ENCODE measurements around the gene TNNI2.
A peak's percentile ranks its signal among the peaks of the same experiment; 100 is the strongest.

TNNI2 gene

DNA sequence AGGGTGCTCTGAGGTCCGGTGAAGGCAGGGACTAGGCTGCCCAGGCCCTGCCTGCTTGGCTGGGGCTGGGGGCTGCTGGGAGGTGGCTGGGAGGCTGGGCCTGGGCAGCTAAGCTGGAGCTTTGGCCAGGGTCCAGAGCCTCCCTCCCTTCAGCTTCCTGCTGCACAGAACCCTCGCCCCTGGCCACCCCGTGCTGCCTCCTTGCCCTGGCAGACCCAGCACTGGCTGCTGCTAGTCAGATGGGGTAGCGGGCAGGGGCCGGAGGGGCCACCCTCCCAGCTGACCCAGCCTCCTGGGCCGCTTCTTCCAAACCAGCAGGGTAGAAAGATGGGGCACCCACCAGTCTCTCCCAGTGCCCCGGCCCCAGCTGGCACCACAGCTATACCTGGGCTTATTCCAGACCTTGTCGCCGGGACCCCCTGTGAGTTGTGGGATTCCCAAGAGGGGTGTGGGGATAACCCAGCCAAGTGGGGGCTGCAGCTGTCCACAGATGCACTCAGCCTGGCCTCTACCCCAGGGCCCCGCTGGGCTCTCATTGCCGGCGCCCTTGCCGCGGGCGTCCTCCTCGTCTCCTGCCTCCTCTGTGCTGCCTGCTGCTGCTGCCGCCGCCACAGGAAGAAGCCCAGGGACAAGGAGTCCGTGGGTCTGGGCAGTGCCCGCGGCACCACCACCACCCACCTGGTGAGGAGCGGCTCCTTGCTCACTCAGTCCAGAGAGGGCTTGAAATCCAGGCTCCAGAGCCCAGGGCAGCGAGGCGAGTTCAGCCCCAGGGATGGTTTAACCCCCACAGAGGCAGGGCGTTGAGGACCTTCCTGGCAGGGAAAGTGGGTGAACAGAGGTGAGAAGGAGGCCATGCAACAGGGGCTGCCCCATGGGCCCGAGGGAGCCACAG is 3.8 kb upstream of the TNNI2 start, which contains the start of gene SYT8:
SYT8 (plus strand) TSS at position 212 of the 892 bp plus-strand sequence; CDS start at position 328, 116 bp downstream.
- no peak for DNase-seq

DNA sequence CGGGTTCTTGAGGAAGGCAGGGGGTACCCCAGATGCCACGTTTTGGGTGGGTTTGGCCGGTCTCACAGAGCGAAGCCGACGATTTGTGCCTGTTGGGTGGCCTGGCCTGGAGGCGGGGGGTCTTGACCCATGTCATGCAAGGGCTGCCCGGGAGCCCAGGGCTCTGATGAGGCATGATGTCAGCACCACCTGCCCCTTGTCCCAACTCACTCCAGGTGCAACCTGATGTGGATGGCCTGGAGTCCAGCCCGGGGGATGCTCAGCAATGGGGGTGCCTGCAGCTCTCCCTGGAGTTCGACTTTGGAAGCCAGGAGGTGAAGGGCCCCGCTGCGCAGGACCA is 3.1 kb upstream of the TNNI2 start:
- no peak for DNase-seq

DNA sequence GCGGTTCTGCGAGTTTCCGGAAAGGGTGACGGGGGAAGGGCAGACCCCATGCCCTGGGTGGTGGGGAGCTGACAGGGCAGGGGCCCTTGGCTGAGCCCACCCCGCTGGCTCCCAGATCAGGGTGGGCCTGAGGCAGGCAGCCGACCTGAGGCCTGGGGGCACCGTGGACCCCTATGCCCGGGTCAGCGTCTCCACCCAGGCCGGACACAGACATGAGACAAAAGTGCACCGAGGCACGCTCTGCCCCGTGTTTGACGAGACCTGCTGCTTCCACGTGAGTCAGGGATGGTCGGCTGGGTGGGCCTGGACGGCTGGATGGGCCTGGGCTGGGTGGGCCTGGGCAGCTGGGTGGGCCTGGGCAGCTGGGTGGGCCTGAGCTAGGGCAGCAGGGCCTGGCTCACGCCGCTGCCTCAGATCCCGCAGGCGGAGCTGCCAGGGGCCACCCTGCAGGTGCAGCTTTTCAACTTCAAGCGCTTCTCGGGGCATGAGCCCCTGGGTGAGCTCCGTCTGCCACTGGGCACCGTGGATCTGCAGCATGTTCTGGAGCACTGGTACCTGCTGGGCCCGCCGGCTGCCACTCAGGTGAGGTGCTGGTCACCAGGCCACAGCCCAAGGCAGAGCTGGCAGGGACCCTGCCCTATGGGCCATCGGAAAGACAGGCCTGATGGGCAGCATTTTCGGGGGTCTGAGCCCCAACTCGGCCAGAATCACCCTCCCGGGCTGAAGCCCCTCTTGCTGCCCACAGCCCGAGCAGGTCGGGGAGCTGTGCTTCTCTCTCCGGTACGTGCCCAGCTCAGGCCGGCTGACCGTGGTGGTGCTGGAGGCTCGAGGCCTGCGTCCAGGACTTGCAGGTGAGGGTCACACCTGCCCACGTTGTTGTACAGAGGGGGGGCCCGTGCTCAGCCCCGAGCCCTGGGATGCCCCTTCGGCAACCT is 2.5 kb upstream of the TNNI2 start:
- DNase-seq: no peak

DNA sequence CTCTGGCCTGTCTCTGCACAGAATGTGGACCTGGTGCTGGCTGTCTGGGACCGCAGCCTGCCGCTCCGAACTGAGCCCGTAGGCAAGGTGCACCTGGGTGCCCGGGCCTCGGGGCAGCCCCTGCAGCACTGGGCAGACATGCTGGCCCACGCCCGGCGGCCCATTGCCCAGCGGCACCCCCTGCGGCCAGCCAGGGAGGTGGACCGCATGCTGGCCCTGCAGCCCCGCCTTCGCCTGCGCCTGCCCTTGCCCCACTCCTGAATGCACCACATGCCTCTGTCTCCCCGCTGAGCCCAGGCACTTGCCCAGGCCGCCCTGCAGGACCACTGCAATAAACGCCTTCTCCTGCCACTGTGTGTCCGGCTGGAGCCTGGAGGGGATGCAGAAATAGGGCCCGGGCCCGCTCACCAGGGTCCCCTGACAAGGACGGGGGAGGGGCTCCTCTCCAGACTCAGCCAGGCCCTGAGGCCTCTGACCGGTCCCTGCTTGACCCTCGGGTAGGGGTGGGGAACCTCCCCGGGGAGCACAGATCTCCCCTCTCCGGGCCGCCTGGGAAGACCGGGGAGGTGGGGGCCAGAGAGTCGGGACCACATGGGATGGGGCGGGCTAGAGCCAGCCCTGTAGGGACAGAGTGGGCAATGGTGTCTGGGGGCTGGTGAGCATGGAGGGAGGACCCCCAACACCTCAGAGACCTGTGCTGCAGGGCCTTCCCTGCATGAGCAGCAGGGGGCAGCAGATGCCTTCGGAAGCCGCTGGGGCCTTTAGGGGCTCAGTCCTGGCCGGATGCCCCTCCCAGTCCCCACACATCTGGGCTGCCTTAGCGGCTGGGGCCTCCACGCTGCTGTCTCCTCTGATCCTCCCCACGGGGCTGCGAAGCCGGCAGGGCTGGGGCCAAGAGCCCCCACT is 1.4 kb upstream of the TNNI2 start:
- DNase-seq: peak; percentile 51

DNA sequence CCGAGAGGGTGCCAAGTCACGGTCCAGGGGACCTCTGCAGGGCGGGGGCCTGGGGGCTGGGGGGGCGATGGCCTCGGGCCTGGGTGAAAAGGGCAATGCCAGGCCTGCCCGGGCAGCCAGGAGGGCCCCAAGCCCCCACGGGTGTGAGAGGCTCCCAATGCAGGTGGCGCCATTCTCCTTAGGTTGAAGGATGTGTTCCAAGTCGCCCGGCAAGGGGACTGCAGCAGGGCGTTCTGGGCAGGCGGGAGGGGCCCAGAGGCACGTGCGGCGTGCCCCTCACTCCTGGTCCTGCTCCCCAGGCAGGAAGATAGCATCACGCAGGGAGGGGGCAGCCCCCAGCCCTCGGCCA is 730 bp upstream of the TNNI2 start:
- no peak for DNase-seq

DNA sequence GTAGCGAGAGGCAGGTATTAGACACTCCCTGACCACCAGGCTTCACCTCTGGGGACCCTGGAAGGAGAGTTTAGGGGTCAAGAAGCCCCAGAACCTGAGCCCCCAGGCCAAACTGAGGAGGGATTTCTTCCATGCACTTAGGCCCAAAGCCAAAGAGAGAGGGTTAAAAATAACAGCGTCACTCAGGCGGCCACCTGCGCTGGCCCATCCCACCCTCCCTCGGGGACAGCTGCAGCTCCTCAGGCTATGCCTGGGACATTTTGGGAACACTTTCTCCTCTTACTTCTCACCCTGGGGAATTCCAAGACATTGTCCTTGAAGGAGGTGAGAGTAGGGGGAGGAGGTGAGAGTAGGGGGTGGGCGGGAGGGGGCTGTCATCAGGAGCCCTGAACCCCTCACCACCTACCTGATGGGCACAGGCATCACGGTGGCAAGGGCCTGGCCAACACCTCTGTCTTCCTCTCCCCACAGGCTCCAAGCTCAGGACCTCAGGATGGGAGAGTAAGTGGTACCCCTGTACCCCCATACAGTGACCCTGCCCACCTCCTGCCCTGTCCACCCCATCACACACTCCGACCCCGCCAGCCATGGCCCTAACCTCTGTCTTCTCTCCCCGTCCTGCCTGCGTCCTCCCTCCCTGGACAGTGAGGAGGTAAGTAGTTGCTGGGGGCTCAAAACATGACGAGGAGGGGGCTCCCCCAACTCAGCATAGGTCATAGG is 583 bp downstream of the TNNI2 start:
- no peak for DNase-seq

DNA sequence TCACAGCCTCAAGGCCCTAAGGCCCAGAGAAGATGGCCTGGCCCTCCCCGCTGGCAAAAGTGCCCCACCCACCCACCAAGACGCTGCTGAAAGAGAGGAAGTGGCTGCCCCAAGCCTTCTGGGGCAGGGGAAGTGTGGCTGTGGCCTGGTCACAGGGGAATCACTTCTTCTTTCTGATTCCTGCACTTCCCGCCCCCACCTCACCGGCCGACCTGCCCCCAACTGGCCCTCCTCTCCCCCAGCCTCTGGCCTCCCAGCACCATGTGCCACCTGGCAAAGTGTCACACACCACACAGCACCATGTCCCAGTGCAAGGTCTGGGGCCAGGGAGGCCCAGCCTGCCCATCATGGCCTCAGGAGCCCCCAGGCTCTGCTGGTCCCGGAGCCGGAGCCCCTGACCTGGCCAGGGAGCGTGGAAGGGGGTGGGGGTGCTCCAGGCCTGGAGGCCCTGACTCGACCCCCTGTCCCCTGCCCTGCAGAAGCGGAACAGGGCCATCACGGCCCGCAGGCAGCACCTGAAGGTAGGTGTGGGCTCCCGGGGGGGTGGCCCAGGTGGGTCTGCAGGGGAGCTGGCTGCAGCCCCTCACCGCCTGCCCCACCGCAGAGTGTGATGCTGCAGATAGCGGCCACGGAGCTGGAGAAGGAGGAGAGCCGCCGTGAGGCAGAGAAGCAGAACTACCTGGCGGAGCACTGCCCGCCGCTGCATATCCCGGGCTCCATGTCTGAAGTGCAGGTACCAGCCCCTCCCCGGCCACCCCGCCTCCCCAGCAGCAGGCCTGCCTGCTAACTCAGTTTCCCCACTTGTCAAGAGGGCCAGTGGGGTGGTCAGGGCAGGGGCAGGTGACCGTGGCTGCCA is 1.4 kb downstream of the TNNI2 start:
- DNase-seq: no peak

DNA sequence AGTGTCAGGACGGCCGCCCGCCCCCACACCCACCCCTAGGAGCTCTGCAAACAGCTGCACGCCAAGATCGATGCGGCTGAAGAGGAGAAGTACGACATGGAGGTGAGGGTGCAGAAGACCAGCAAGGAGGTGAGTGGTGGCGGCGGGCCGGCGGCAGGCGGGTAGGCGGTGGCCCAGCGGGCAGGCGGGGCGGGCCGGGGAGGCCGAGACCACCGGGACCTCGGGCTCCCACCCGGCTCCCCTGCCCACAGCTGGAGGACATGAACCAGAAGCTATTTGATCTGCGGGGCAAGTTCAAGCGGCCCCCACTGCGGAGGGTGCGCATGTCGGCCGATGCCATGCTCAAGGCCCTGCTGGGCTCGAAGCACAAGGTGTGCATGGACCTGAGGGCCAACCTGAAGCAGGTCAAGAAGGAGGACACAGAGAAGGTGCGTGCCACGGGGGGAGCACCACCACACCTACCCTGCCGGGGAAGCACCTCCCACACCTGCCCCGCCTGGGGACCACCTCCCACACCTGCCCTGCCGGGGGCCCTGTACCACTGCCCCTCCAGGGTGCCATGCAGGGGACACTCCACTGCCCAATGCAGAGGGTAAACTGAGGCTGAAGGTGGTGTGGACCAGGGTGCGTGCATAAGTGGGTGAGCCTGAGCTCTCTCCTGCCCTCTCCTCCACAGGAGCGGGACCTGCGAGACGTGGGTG is 2.1 kb downstream of the TNNI2 start:
- DNase-seq: no peak

DNA sequence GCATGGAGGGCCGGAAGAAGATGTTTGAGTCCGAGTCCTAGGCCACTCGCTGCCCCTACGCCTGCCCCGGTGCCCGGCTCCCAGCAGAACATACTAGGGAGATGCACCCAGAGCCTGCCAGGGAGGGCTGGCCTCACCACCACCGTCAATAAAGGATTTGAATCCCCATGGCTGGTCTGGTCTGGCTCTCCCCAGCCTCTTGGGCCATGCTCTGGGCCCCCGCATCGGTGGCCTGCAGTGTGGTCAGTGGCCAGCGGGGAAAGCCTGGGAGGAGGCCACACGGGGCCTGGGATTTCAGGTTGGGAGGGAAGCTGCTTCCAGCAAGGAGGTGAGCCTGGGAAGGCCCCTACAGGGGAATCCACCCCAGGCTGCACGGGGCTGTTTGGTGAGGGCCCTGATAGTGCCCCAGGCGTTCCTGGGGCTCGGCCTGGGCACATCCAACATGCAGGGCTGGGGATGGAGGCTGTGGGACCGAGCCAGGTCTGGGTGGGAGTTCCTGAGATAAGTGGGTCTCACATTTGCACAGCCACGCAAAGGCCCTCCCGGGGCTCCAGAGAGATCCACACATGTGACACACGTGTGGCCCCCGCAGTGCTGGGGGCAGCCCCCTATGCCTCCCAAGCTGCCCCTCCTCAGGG is 2.8 kb downstream of the TNNI2 start:
- no peak for DNase-seq

DNA sequence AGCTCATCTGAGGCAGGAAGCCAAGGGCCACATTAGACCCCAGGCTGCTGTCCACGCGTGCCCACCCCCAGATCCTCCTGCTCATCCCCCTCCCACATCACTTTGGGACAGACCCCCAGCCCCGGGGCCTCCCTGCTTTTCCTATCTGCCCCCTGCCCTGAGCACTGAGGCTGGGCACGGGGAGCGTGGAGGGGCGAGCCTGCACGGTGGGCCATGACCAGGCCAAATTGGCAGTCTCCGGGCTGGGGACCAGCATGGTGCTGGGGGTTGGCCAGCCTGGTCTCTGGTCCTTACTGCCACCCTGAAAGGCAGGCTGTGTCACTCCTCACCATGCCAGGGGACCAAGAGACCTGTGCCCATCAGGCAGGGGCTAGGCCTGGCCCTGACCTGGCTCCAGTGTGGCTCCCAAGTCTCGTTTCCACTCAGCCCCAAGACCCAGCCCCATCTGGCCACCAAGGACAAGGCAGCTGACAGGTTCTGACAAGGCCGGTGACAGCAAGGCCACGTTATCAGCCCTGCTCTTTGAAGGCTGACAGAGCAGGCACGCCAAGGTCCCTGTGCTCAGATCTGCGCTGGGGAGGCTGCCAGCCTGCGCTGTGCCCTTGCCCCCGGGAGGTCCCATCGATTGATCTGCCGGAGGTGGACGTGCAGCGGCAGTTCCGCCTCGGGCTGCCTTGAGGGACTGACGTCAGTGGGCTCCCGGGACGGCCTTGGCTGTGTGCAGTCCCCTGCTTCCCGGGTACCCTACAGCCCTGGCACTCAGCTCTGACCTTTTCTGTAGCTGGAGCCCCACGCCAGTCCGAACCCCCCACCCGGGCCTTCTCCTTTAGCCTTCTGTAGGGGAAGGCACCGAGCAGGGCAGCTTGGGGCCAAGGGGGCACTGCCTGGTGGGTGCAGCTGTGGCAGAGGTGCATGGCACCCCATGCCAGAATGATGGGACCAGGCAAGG is 3.6 kb downstream of the TNNI2 start:
- DNase-seq: no peak

DNA sequence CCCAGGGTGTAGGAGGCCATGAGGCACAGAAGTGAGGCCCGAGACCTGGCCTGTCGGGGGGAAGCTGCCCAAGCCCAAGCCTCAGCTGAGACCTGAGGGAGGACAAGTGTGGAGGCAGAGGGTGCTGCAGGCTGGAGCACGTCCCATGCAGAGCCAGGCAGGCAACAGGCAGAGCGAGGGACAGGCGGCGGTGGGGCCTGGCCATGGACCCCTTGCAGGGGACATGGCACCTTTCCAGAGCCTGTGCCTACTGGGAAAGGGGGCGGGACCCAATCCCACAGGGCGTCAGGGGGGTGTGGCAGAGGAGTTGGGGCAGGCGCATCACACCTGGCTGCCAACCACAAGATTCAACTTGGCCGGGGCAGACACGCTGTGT is 4.3 kb downstream of the TNNI2 start:
- DNase-seq: no peak

DNA sequence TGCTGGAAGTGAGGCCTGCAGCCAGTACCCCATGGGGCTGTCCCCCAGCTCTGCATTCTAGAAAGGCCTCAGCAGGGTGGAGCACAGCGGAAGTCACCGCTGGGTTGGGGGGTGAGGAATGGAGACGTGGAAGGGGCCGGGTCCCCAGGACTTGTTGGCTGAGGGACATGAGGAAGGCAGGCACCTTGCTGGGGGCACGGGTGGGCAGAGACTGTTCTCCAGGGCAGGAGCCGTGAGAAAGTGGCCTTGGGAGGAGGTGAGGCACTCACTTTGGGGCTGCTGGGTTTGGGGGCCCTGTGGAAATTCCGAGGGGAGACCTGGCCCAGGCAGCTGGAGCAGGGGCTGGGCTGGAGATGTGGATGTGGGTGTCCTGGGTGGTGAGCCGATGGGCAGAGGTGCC is 5.0 kb downstream of the TNNI2 start:
- DNase-seq: no peak

DNA sequence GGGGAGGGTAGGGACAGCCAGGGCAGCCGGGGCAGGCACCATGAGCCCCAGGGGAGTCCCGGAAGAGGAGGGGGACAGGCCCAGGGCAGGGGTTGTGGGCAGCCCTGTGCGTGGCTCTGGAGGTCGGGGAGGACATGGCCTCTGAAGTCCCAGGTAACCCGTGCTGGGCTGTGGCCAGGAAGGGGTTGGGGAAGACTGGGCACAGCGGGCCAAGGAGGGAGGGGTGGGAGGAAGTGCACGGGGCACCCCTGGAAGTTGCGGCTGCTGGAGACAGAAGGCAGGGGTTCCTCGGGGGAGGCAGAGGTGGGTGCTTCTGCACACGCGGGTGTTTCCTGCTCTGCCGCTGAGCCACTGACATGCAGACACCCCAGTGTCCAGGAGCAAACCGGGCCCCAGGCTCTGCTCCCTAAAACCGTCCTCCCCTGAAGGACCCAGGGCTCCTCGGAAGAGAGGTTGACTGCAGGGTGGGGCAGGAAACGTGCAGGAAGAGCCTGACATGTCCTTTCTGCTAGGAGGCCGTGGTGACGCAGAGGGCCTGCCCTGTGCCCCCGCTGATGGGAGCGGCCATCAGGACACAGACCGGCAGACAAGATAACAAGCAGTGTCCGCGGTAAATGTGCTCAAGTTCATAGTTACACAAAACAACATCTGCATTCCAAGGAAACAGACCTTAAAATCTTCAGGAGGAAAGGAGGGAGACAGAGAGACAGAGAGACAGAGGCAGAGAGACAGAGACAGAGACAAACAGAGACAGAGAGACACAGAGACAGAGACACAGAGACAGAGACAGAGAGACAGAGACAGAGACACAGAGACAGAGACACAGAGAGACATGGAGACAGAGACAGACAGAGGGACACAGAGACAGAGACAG is 5.7 kb downstream of the TNNI2 start:
- DNase-seq: no peak

DNA sequence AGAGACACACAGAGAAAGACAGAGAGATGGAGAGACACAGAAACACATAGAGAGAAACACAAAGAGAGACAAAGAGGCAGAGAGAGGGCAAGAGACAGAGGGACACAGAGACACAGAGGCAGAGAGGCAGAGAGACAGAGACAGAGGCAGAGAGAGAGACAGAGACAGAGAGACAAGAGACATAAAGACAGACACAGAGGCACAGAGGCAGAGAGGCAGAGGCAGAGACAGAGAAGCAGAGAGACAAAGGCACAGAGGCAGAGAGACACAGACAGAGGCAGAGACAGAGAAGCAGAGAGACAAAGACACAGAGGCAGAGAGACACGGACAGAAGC is 6.3 kb downstream of the TNNI2 start:
- DNase-seq: no peak

DNA sequence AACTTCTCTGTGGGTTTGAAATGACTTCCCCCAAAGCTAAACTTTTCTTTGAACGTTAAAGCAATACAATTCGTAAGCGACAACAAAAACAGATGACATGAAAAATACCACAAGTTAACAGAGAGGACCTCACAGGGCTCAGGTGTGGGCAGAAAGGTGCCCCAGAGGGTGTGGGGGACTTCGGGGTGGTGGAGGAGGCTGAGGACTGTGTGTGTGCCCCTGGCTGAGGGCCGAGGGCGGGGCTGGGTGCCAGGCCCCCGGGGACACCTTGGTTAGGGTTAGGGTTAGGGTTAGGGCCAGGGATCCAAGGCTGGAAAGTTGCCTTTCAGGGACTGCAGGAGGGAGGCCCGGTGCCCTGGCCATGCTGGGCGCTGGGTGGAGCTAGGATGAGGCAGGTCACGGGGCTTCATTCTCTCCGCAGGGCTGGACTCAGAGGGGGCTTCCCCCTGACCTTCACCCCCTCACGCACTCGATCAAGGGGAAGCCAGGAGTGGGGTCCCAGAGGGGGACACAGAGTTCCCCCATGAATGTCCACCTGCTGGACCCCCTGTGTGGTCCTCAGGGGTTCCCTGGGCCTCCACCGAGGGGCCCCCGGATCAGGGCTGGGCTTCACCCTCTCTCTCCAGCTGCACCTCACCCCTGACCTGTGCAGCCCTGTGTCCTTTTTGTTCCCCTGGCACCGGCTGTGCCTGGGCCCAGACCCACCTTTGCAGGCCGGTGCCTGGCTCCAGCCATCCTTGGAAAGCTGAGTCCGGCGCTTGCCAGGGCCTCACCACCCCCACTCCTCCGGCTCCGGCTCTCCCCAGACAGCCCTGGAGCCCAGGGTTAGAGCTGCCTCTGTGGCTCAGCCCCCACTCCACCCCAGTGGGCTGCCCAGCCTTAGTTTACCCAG is 7.0 kb downstream of the TNNI2 start:
- DNase-seq: no peak

DNA sequence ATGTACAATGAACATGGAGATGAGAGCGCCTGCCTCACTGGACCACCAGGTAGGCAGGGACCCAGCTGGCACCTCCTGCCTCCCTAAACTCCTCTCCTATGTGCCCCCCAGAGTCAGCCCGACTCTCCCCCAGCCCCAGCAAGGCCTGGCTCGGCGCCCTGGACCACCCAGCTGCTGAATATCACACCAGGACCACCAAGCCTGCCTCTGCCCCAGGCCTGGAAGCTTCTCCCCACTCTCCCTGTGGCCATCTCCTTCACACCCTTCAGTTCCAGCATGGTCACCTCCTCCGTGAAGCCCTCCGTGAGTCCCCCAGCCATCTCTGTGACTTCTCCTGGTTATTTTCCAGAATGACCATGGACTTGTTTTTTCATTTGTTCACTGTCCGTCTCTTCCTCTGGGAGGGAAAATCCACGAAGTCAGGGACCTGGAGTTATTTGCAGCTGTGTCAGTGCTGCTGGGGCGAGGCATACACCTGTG is 7.7 kb downstream of the TNNI2 start:
- DNase-seq: no peak
